Kidney (tissue), 22 donors: ENCODE results near the gene LYZL1. TPM values are rescaled to one million over a fixed set of nuclear protein-coding genes. Genes with fewer than 3 reads are reported as not detected.
"Not testable (repeated sequence)": the region's sequence is repeated elsewhere in the genome, so short reads cannot be mapped to it uniquely, and the experiment has no call there.

Source experiments
- DNase-seq, 5 donors: peaks; one replicate each; pipeline ENCODE4 v3.0.0-alpha.2; 2013 to 2020
- FAIRE-seq: peaks from 2 replicates; lab custom pipeline; 2012; peaks lifted over from hg19 to GRCh38; lab: Jason Lieb, UNC
- H3K27ac ChIP-seq, 2 donors: one replicate each; pipeline ENCODE4 v1.7.0; 2013; ENCODE audit warnings: low read depth in 2 of 2, low read length in 2 of 2, inconsistent platforms in 1 of 2
- H3K27me3 ChIP-seq: one replicate; pipeline ENCODE4 v1.7.1; 2013; ENCODE audit warnings: low read length, inconsistent platforms; ENCODE audit not compliant: control insufficient read depth, insufficient read depth
- H3K36me3 ChIP-seq, 3 donors: one replicate each; pipeline versions ENCODE4 v1.7.0 to v1.7.1; 2013; ENCODE audit warnings: low read length in 3 of 3, control low read depth in 1 of 3, inconsistent platforms in 1 of 3; ENCODE audit not compliant: insufficient read depth in 3 of 3, control insufficient read depth in 2 of 3
- H3K4me1 ChIP-seq, 3 donors: one replicate each; pipeline versions ENCODE4 v1.7.0 to v1.7.1; 2013; ENCODE audit warnings: low read length in 3 of 3, inconsistent platforms in 1 of 3, low read depth in 1 of 3; ENCODE audit not compliant: control insufficient read depth in 2 of 3, insufficient read depth in 2 of 3
- H3K4me3 ChIP-seq, 3 donors: one replicate each; pipeline versions ENCODE4 v1.7.0 to v1.8.1; 2013; ENCODE audit warnings: low read length in 3 of 3, control low read depth in 1 of 3, inconsistent platforms in 1 of 3
- H3K9ac ChIP-seq, 3 donors: one replicate each; pipeline versions ENCODE4 v1.7.0 to v1.7.1; 2013; ENCODE audit warnings: low read length in 3 of 3, control low read depth in 1 of 3, inconsistent platforms in 1 of 3
- H3K9me3 ChIP-seq, 3 donors: one replicate each; pipeline versions ENCODE4 v1.7.0 to v1.7.1; 2013; ENCODE audit warnings: low read length in 3 of 3, control low read depth in 1 of 3, inconsistent platforms in 1 of 3; ENCODE audit not compliant: control insufficient read depth in 2 of 3, insufficient read depth in 1 of 3
- CTCF ChIP-seq: IDR thresholded peaks from 3 replicates; pipeline ENCODE4 v1.5.1; 2012; ENCODE audit warnings: mild to moderate bottlenecking, moderate library complexity, borderline replicate concordance; ENCODE audit not compliant: insufficient read depth; ENCODE audit errors: extremely low read depth
- intact Hi-C: fragments of 100-400 bp; cut with DNase I; formaldehyde crosslinking; loops from one replicate; pipeline ENCODE4 v1.11.1; 2022
- long read RNA-seq, 10 donors: library from polyadenylated mRNA in 1 of 10; unstranded in 1 of 10; transcript quantifications; one replicate each; pipeline ENCODE4 v2.0.0 and lab custom pipeline, GENCODE V29; 2021 to 2026
- polyA plus RNA-seq: library from polyadenylated mRNA; stranded (reverse); fragments of 350-450 nt; fragmentation: Illumina TruSeq; extraction: RNeasy Lipid Tissue Mini Kit (QIAGEN cat#74804); gene quantifications from one replicate; pipeline ENCODE4 v1.2.3, GENCODE V29; 2014; ENCODE audit warnings: low read depth, low replicate concordance; ENCODE audit not compliant: insufficient read depth
- total RNA-seq: library from RNA; stranded (reverse); fragmentation: NEBNext Ultra II Directional; extraction: Animal tissue kit (Norgen Biotek cat#: 25700); gene quantifications from one replicate; pipeline ENCODE4 v1.2.1, GENCODE V29; 2021
- donor health status: control.
- donor health status: control.
- donor health status: control.
- donor health status: control.
- donor health status: control.
- donor health status: DM: yes; HTN: yes; CAD: no.
- donor health status: Normal renal cell carcinoma (clear cell type).

LYZL1 gene
- total RNA-seq (not detected), polyA plus RNA-seq (not detected)
- long read RNA-seq, donor 1 = 0 reads
- long read RNA-seq, donor 2 = 0 reads
- long read RNA-seq, donor 3 = 0 reads
- long read RNA-seq, donor 4 = 0 reads
- long read RNA-seq, donor 5 = 0 reads
- long read RNA-seq, donor 6 = 0 reads
- long read RNA-seq, donor 7 = 0 reads
- long read RNA-seq, donor 8 = 0 reads
- long read RNA-seq, donor 9 = 0 reads
- long read RNA-seq, donor 10 = 0 reads

DNA sequence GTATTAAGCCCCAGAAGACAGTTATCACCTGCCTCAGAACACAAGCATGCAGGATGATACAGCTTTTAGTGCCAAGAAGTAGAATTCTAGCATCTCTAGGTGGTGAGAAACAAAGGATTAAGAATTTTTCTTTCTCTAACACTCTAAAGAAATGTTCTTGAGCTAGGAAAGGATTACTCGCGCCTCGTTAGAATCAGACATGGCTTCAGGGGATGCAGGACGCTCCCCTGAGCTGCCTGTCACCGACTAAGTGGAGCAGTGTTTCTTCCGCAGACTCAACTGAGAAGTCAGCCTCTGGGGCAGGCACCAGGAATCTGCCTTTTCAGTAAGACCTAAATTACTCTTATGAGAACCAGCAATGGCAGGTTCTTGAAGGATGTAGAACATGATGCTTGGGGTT, at the start of gene LYZL1:
LYZL1 (plus strand) TSS at position 165 of the 400 bp plus-strand sequence. CDS start 2,798 bp downstream, outside the sequence.
- FAIRE-seq, H3K36me3 ChIP-seq: not testable (repeated sequence)

GRCh38 chr10:29239569-29240472, 49.0 kb upstream of the LYZL1 start:
- H3K4me3 ChIP-seq = no peak overlapping the region
- peak; percentile 38 for TF ChIP-seq CTCF
- DNase-seq = peak in 1 of 5 donors; percentile 18
- no peaks in the 10 kb centered on the region for H3K27me3 ChIP-seq
- H3K27ac ChIP-seq = no peak overlapping the region
- no peak for FAIRE-seq
- H3K9me3 ChIP-seq = no peaks in the 10 kb centered on the region
- no peaks in the 10 kb centered on the region for H3K36me3 ChIP-seq
- intact Hi-C loops = no loop called here
- H3K4me1 ChIP-seq = no peaks in the 10 kb centered on the region
- no peak overlapping the region for H3K9ac ChIP-seq

More for the DNA sequence above, at the start of gene LYZL1:
- H3K9ac ChIP-seq, H3K4me1 ChIP-seq, H3K27me3 ChIP-seq, H3K9me3 ChIP-seq, intact Hi-C loops, DNase-seq, H3K27ac ChIP-seq, H3K4me3 ChIP-seq: not testable (repeated sequence)

DNA sequence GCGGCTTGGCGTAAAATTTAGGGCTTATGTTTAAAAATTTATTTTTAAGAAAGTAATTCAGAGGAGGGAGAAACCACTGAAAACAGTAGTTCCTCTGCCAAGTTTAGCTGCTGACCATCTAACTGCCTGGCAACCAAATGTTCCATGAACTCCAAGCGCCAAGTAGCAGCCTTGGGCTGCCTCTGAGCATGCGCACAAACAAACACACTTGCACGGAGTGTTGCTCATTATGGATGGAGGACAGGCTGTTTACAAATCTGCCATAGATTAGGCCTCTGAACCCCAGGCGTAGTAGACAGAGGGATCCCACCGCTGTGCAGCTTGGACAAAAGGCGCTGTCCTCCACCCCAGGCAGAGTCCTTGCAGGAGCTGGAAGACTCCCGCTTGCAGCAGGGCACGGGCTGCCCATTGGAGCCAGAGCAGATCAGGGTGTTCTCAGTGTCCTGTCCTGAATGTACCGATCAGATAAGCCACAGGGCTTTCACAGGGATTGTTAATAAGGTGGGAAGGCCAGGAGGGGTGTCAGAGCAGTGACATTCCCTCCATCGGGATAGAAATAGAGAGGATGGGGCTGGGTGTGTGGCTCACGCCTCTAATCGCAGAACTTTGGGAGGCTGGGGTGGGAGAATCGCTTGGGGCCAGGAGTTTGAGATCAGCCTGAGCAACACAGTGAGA, 47.7 kb upstream of the LYZL1 start:
- Histone ChIP-seq H3K9me3 (no peaks in the 10 kb centered on the region), H3K4me1 (no peaks in the 10 kb centered on the region), H3K27ac (no peak overlapping the region), H3K27me3 (no peaks in the 10 kb centered on the region), H3K4me3 (no peak overlapping the region), H3K9ac (no peak overlapping the region), H3K36me3 (no peaks in the 10 kb centered on the region)
- no peak for TF ChIP-seq CTCF
- intact Hi-C loops = no loop called here
- DNase-seq (no peak), FAIRE-seq (no peak)
